PC-3 (cell line): ENCODE measurements around the gene RAB6B. TPM values are rescaled to one million over a fixed set of nuclear protein-coding genes. Genes with fewer than 3 reads are reported as not detected.
A peak's percentile ranks its signal among the peaks of the same experiment; 100 is the strongest.

Source experiments
- ATAC-seq: fragments of 200-7000 bp; cut with Tn5 transposase; 2 replicates; pipeline ENCODE4 v1.9.1; 2020; ENCODE audit warnings: mild to moderate bottlenecking, moderate library complexity
- BruUV-seq: library from RNA; stranded (reverse); fragments of 400-500 nt; replicated peaks from 2 replicates; lab custom pipeline; 2021; lab: Mats Ljungman, UMichigan
- CTCF ChIA-PET: fragments of 300-600 bp; sonication (Branson Sonifier 250); formaldehyde crosslinking; loops from one replicate; lab custom pipeline; 2022; ENCODE audit warnings: antibody characterized with exemption; lab: Charles Lee
- POLR2A ChIA-PET: fragments of 300-600 bp; sonication (Branson Sonifier 250); formaldehyde crosslinking; loops from one replicate; lab custom pipeline; 2022; ENCODE audit warnings: antibody characterized with exemption; ENCODE audit not compliant: unreplicated experiment; lab: Charles Lee
- DNase-seq: peaks from one replicate; pipeline ENCODE4 v3.0.0-alpha.2; 2015
- H2AFZ ChIP-seq: fragments of 300-600 bp; sonication (generic); 2 replicates; pipeline ENCODE4 v1.6.0; 2016; ENCODE audit warnings: antibody characterized with exemption, low read length
- H3F3A ChIP-seq: fragments of 300-600 bp; sonication (generic); one replicate; pipeline ENCODE4 v1.6.0; 2017; ENCODE audit warnings: antibody characterized with exemption, low read length, control low read depth, mild to moderate bottlenecking; ENCODE audit not compliant: unreplicated experiment
- H3K27ac ChIP-seq: fragments of 300-600 bp; sonication (generic); 2 replicates; pipeline ENCODE4 v1.5.1; 2016; ENCODE audit warnings: mild to moderate bottlenecking, low read length
- H3K27me3 ChIP-seq: fragments of 300-600 bp; sonication (generic); 2 replicates; pipeline ENCODE4 v1.6.1; 2016; ENCODE audit warnings: low read length, mixed read lengths
- H3K36me3 ChIP-seq: fragments of 300-600 bp; sonication (generic); 2 replicates; pipeline ENCODE4 v1.6.1; 2016; ENCODE audit warnings: low read depth, mixed run types, low read length, mixed read lengths
- H3K4me1 ChIP-seq: fragments of 300-600 bp; sonication (generic); 2 replicates; pipeline ENCODE4 v1.5.1; 2016; ENCODE audit warnings: low read length; ENCODE audit not compliant: insufficient read depth
- H3K4me2 ChIP-seq: fragments of 300-600 bp; sonication (generic); 2 replicates; pipeline ENCODE4 v1.6.0; 2016; ENCODE audit warnings: low read length
- H3K4me3 ChIP-seq: fragments of 300-600 bp; sonication (generic); 2 replicates; pipeline ENCODE4 v1.5.1; 2016; ENCODE audit warnings: mild to moderate bottlenecking, low read length, mixed read lengths
- H3K79me2 ChIP-seq: fragments of 300-600 bp; sonication (generic); 2 replicates; pipeline ENCODE4 v1.6.1; 2017; ENCODE audit warnings: low read length, mixed read lengths
- H3K9ac ChIP-seq: fragments of 300-600 bp; sonication (generic); 2 replicates; pipeline ENCODE4 v1.6.0; 2016; ENCODE audit warnings: mild to moderate bottlenecking, low read length
- H3K9me2 ChIP-seq: fragments of 300-600 bp; sonication (generic); replicated peaks from 2 replicates; pipeline ENCODE4 v1.6.1; 2016; ENCODE audit warnings: mixed run types, low read length, mixed read lengths
- H3K9me3 ChIP-seq: fragments of 300-600 bp; sonication (generic); 2 replicates; pipeline ENCODE4 v1.6.1; 2016; ENCODE audit warnings: low read length, mixed read lengths
- H4K20me1 ChIP-seq: fragments of 300-600 bp; sonication (generic); 2 replicates; pipeline ENCODE4 v1.6.1; 2016; ENCODE audit warnings: low read length, mixed read lengths
- EZH2 ChIP-seq: fragments of 300-600 bp; sonication (generic); IDR thresholded peaks from one replicate; pipeline ENCODE4 v1.6.1; 2017; ENCODE audit warnings: antibody characterized with exemption, mild to moderate bottlenecking, low read length; ENCODE audit not compliant: unreplicated experiment
- EZH2phosphoT487 ChIP-seq: fragments of 300-600 bp; sonication (generic); IDR thresholded peaks from 2 replicates; pipeline ENCODE4 v1.6.1; 2018; ENCODE audit warnings: mild to moderate bottlenecking, antibody characterized with exemption, low read length, borderline replicate concordance
- intact Hi-C: fragments of 100-400 bp; cut with micrococcal nuclease; formaldehyde crosslinking; loops from 2 replicates; pipeline ENCODE4 v1.9.0; 2023
- total RNA-seq: library from RNA; depleted of rRNA; stranded (reverse); fragments of >200 nt; gene quantifications from 2 replicates; pipeline ENCODE4 v1.2.3, GENCODE V29; 2014
- TF ChIP-seq, protein P1 (sequence below): fragments of 300-600 bp; sonication (generic); conservative IDR thresholded peaks from 2 replicates; pipeline ENCODE4 v1.5.1; 2017; ENCODE audit warnings: antibody characterized with exemption, low read depth, mild to moderate bottlenecking, low read length

Gene RAB6B
- total RNA-seq, 1 experiment from 2014 or later, result 0.22 TPM

DNA sequence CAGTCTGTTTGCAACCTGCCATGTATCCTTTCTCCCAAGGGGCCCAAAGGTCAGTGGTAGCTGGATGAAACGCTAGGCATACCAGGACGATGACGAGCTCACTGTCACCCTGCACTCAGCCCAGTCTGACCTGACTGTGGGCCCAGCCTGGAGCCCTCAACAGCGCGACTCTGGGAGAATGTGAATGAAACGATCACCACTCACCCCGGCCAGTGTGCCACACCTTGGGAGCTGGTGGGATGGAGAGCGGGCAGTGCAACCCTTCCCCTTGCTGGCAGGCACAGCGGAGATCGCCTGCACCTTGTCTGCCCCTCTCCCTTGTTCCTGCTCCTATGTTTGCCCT is 62.9 kb downstream of the RAB6B start:
- no peaks in the 10 kb centered on the region for H3K9me2 ChIP-seq
- no peaks in the 10 kb centered on the region for H3K27me3 ChIP-seq
- no peak overlapping the region for H3K9ac ChIP-seq
- intact Hi-C loops, result no loop called here
- BruUV-seq, result no TSS peak
- ATAC-seq (no peak), DNase-seq (no peak)
- H3K4me3 ChIP-seq, result no peak overlapping the region
- H3K4me2 ChIP-seq, result no peak overlapping the region
- no peak overlapping the region for H2AFZ ChIP-seq
- H3K27ac ChIP-seq, result no peak overlapping the region
- H3K36me3 ChIP-seq, result no peaks in the 10 kb centered on the region
- no peaks in the 10 kb centered on the region for H3K9me3 ChIP-seq
- POLR2A ChIA-PET, result no interaction called here
- TF ChIP-seq, protein P1, sequence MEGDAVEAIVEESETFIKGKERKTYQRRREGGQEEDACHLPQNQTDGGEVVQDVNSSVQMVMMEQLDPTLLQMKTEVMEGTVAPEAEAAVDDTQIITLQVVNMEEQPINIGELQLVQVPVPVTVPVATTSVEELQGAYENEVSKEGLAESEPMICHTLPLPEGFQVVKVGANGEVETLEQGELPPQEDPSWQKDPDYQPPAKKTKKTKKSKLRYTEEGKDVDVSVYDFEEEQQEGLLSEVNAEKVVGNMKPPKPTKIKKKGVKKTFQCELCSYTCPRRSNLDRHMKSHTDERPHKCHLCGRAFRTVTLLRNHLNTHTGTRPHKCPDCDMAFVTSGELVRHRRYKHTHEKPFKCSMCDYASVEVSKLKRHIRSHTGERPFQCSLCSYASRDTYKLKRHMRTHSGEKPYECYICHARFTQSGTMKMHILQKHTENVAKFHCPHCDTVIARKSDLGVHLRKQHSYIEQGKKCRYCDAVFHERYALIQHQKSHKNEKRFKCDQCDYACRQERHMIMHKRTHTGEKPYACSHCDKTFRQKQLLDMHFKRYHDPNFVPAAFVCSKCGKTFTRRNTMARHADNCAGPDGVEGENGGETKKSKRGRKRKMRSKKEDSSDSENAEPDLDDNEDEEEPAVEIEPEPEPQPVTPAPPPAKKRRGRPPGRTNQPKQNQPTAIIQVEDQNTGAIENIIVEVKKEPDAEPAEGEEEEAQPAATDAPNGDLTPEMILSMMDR, result no peak
- no peak for TF ChIP-seq EZH2
- TF ChIP-seq EZH2phosphoT487, result no peak
- CTCF ChIA-PET, result interaction anchor here (0.5 to 1.0 kb wide), 2 partner anchors 14 to 248 kb away, joined by 3 read pairs; no protein-coding TSS in a partner anchor
- no peaks in the 10 kb centered on the region for H3F3A ChIP-seq
- H4K20me1 ChIP-seq, result no peaks in the 10 kb centered on the region
- H3K4me1 ChIP-seq, result no peaks in the 10 kb centered on the region
- no peaks in the 10 kb centered on the region for H3K79me2 ChIP-seq

DNA sequence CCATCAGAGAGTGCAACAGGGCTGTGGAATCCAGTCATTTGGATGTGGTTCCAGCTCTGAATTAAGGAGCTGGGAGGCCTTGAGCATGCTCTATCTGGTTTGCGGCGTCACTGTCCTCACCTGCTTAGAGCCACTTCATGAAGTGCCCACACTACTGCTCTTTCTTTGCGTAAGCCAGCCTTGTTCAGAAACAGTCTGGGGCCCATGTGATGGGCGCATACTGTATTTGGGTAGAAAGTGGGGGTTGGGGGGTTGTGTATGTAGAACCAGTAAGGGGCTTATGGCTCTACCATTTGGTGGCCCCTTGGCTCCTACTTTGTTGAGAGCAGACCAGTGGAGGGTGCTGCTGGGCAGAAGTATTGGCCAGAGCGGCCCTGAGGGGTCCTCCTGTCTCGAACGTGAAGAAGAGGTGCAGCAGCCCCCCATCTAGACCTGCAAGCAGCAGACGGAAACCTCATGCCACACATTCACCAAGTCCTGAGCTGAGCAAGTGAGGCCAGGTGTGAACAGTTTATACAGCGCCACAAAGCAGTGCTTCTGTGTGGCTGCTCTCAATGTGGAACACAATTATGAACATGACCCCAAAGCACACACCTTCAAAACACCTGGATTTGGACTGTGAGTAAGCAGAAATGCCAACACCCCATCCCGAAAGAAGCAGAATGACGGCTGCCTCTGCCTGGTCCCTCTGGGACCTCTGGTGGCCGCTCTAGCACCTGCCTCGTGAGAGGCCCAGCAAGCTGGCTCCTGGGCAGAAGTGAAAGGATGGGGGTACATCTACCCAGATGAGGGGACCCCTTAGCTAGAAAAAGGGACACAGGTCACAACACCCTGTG is 63.5 kb downstream of the RAB6B start:
- DNase-seq, result no peak
- H3K27me3 ChIP-seq, result no peaks in the 10 kb centered on the region
- H3K4me3 ChIP-seq, result no peak overlapping the region
- H3K79me2 ChIP-seq, result no peaks in the 10 kb centered on the region
- no peaks in the 10 kb centered on the region for H3K9me2 ChIP-seq
- BruUV-seq, result no TSS peak
- no peak overlapping the region for H3K4me2 ChIP-seq
- ChIA-PET POLR2A (no interaction called here), CTCF (interaction anchor here (1.0 kb wide), 1 partner anchor 14 kb away, joined by 3 read pairs; no protein-coding TSS in a partner anchor)
- no peaks in the 10 kb centered on the region for H3K36me3 ChIP-seq
- ATAC-seq, result no peak
- H3K27ac ChIP-seq, result no peak overlapping the region
- H3F3A ChIP-seq, result no peaks in the 10 kb centered on the region
- no peak overlapping the region for H3K9ac ChIP-seq
- H3K4me1 ChIP-seq, result no peaks in the 10 kb centered on the region
- intact Hi-C loops, result no loop called here
- TF ChIP-seq, protein P1, result peak; percentile 18; the same call in 1 of the 2 replicates
- no peak for TF ChIP-seq EZH2
- TF ChIP-seq EZH2phosphoT487, result no peak
- H4K20me1 ChIP-seq, result no peaks in the 10 kb centered on the region
- no peak overlapping the region for H2AFZ ChIP-seq
- no peaks in the 10 kb centered on the region for H3K9me3 ChIP-seq

DNA sequence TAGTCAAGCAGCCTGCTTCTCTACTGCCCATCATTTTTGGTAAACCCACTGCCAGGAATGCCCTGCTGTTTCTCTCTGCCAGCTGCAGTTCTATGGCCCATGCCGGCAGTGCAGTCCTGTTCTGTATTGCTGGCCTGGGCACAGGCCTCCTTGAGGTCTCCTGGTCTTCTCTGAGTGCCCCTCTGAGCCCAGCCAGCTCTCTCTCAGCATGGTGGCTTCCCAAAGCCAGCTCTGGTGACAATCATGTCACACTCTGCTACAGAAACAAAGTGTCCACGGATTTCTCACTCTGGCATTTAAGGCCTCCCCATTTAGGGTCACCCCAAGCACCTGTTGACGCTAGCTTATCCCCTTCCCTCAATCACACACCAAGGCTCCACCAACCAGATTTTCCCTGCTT is 65.6 kb downstream of the RAB6B start:
- ATAC-seq (no peak), DNase-seq (no peak)
- BruUV-seq, result no TSS peak
- Histone ChIP-seq H2AFZ (no peak overlapping the region), H3K9ac (no peak overlapping the region), H3K79me2 (no peaks in the 10 kb centered on the region), H3K4me2 (no peak overlapping the region), H3K36me3 (no peaks in the 10 kb centered on the region), H4K20me1 (no peaks in the 10 kb centered on the region), H3K9me3 (no peaks in the 10 kb centered on the region), H3K9me2 (no peaks in the 10 kb centered on the region), H3K27me3 (no peaks in the 10 kb centered on the region), H3K4me1 (no peaks in the 10 kb centered on the region), H3F3A (no peaks in the 10 kb centered on the region), H3K27ac (no peak overlapping the region), H3K4me3 (no peak overlapping the region)
- TF ChIP-seq, protein P1, result no peak
- no peak for TF ChIP-seq EZH2phosphoT487
- TF ChIP-seq EZH2, result no peak
- intact Hi-C loops, result no loop called here
- CTCF ChIA-PET, result no interaction called here
- POLR2A ChIA-PET, result no interaction called here
